22Rv1 (cell line): ENCODE data around the gene SLC43A1.

ENCODE experiments used
- CTCF ChIP-seq: fragments of 450-650 bp; IDR thresholded peaks from 2 replicates; pipeline ENCODE4 v1.5.1; 2017; ENCODE audit warnings: mild to moderate bottlenecking
- ZFX ChIP-seq: fragments of 450-650 bp; IDR thresholded peaks from 2 replicates; pipeline ENCODE4 v1.6.1; 2017; ENCODE audit warnings: antibody characterized with exemption, borderline replicate concordance

GRCh38 chr11:57471496-57471895 lies 44.0 kb downstream of the SLC43A1 start:
- TF ChIP-seq CTCF (no peak), ZFX (no peak)
